ENCODE results near the gene DCAF5.

DNA sequence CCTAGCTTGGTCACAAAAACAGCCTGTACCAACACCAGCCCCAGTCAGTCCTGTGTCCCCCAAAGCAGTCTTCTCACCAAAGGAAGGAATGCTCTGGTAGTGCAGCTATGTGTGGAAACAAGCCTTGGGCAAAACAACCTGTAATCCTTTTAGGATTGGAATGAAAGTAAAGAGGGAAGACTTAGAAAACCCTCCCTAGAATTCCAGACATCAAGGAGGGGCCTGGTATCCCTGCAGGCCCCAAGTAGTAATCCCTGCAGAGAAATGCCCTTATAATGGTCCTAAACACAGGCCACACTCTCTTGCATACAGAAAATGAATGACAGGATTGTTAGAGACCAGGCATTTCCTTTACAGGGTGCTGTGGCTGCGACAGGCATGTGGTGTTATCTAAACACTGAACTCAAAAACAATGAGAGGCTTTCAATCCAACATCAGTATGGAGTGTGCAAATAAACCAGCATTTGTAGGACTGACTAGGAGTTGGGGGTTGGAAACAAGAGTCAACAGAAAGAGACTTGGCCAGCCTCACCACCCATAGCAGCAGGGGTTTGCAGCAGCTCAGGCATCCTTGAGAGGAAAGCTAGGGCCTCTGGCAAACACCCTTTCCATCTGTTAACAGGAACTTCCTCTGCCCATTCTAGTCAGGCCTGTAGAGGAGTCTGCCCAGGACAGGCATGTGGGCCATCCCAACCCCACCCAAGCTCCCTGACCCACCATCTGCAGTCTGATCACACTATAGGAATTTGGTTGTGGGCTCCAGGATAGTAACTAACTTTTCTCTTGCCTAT, 59.1 kb downstream of the DCAF5 start:
- no peak for TF ChIP-seq POLR2A (IDR thresholded peaks at IDR 0.05)
- TF ChIP-seq, protein P1, sequence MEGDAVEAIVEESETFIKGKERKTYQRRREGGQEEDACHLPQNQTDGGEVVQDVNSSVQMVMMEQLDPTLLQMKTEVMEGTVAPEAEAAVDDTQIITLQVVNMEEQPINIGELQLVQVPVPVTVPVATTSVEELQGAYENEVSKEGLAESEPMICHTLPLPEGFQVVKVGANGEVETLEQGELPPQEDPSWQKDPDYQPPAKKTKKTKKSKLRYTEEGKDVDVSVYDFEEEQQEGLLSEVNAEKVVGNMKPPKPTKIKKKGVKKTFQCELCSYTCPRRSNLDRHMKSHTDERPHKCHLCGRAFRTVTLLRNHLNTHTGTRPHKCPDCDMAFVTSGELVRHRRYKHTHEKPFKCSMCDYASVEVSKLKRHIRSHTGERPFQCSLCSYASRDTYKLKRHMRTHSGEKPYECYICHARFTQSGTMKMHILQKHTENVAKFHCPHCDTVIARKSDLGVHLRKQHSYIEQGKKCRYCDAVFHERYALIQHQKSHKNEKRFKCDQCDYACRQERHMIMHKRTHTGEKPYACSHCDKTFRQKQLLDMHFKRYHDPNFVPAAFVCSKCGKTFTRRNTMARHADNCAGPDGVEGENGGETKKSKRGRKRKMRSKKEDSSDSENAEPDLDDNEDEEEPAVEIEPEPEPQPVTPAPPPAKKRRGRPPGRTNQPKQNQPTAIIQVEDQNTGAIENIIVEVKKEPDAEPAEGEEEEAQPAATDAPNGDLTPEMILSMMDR (IDR thresholded peaks at IDR 0.05): no peak
